Measurements from ENCODE around the gene PICK1. TPM values are rescaled to one million over a fixed set of nuclear protein-coding genes. Genes with fewer than 3 reads are reported as not detected.

The PICK1 gene
- total RNA-seq, 1 donor from 2014 or later = 25.5 TPM

- CTCF ChIA-PET = no interaction called here
- H3K9me3 Mint-ChIP-seq = no peaks in the 10 kb centered on the region
- intact Hi-C loops (cut with micrococcal nuclease) = loop anchor here (5.0 kb wide), 1 partner anchor 102 kb away; no protein-coding TSS in a partner anchor
- ATAC-seq (ENCODE audit: low read depth) (no peak), DNase-seq (no peak)
- no peak for TF ChIP-seq CTCF (IDR thresholded peaks at IDR 0.05)
- H3K27me3 Mint-ChIP-seq = no peaks in the 10 kb centered on the region
- H3K27ac Mint-ChIP-seq = peak within 1 kb of the TSS; percentile 56
- POLR2A ChIA-PET = no interaction called here
- peaks cover 3% of the 10 kb centered on the region for H3K36me3 Mint-ChIP-seq (ENCODE audit: low read depth)
- H3K4me3 Mint-ChIP-seq = no peak within 1 kb of the TSS
- no peaks in the 10 kb centered on the region for H3K4me1 Mint-ChIP-seq
Measured at GRCh38 chr22:38110008-38110862, 53.0 kb downstream of the PICK1 start, which contains the start of gene BAIAP2L2. TSS of gene BAIAP2L2 (minus strand) at chr22:38110684. CDS start at chr22:38110525, 159 bp downstream.

GRCh38 chr22:38110863-38111852 lies 54.0 kb downstream of the PICK1 start:
- CTCF ChIA-PET = no interaction called here
- ATAC-seq (ENCODE audit: low read depth) (no peak), DNase-seq (no peak)
- H3K36me3 Mint-ChIP-seq (ENCODE audit: low read depth) = peaks cover 6% of the 10 kb centered on the region
- intact Hi-C loops (cut with micrococcal nuclease) = loop anchor here (5.0 kb wide), 1 partner anchor 101 kb away; no protein-coding TSS in a partner anchor
- POLR2A ChIA-PET = no interaction called here
- H3K4me1 Mint-ChIP-seq = no peaks in the 10 kb centered on the region
- H3K27ac Mint-ChIP-seq = no peak overlapping the region
- no peaks in the 10 kb centered on the region for H3K27me3 Mint-ChIP-seq
- no peaks in the 10 kb centered on the region for H3K9me3 Mint-ChIP-seq
- no peak for TF ChIP-seq CTCF (IDR thresholded peaks at IDR 0.05)
- H3K4me3 Mint-ChIP-seq = no peak overlapping the region

- POLR2A ChIA-PET = no interaction called here
- Mint-ChIP-seq H3K4me3 (no peak overlapping the region), H3K27ac (no peak overlapping the region), H3K9me3 (no peaks in the 10 kb centered on the region), H3K27me3 (no peaks in the 10 kb centered on the region), H3K36me3 (ENCODE audit: low read depth) (peaks cover 6% of the 10 kb centered on the region), H3K4me1 (no peaks in the 10 kb centered on the region)
- intact Hi-C loops (cut with micrococcal nuclease) = loop anchor here (5.0 kb wide), 1 partner anchor 100 kb away; no protein-coding TSS in a partner anchor
- ATAC-seq (ENCODE audit: low read depth) = no peak
- DNase-seq = no peak
- no peak for TF ChIP-seq CTCF (IDR thresholded peaks at IDR 0.05)
- CTCF ChIA-PET = no interaction called here
Measured at GRCh38 chr22:38111925-38112355, 54.7 kb downstream of the PICK1 start.

GRCh38 chr22:38112381-38112780 lies 55.2 kb downstream of the PICK1 start:
- Mint-ChIP-seq H3K36me3 (ENCODE audit: low read depth) (peaks cover 6% of the 10 kb centered on the region), H3K4me3 (no peak overlapping the region), H3K4me1 (no peaks in the 10 kb centered on the region), H3K9me3 (no peaks in the 10 kb centered on the region), H3K27me3 (no peaks in the 10 kb centered on the region), H3K27ac (no peak overlapping the region)
- no peak for DNase-seq
- ChIA-PET POLR2A (no interaction called here), CTCF (no interaction called here)
- TF ChIP-seq CTCF (IDR thresholded peaks at IDR 0.05) = no peak
- intact Hi-C loops (cut with micrococcal nuclease) = loop anchor here (5.0 kb wide), 1 partner anchor 100 kb away; no protein-coding TSS in a partner anchor
- ATAC-seq (ENCODE audit: low read depth) = no peak

Measured in activated B cell treated with CpG ODN at 0.5 μM for 24 hours (primary cell).